GM19239 (cell line): Measurements from ENCODE around the gene MSGN1.

Experiments
- DNase-seq: peaks from one replicate; pipeline ENCODE4 v3.0.0; 2011; ENCODE audit warnings: low spot score; ENCODE audit not compliant: insufficient read length
- FAIRE-seq: peaks from 2 replicates; lab custom pipeline; 2011; peaks lifted over from hg19 to GRCh38; lab: Jason Lieb, UNC

Gene MSGN1

DNA sequence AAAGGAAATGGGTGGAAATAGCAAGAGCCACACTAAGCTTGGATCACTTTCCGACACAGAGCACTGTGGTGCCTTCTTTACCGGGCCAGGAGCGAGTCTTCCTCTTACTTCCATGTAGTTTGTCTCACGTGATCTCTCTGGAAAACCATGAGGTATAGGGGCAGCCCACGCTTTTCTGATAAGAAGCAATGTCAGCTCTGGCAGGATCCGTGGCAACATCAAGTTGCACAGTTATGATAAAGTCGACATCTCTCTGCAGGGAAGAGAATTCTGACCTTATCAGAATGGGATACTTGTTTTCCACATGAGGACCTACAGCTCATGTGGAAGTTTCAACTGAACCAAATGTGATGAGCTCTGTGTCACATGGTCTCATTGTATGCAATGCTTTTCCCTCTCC is 29.5 kb downstream of the MSGN1 start:
- FAIRE-seq (no peak), DNase-seq (no peak)

DNA sequence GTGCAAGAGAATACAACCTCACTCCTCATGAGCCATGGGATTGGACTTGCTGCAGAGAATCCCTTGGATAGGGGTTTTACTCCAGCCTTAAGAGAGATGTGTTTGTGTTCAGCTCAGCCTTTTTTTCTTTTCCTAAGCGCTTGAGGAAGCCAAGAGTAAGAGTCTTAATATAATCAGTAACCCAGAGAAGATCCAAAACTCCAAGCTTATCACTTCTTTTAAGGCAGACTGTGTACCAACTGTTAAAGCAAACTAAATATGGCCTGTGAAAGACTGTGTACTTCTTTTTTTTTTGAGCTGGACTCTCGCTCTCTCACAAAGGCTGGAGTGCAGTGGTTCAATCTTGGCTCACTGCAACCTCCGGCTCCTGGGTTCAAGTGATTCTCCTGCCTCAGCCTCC is 30.4 kb downstream of the MSGN1 start:
- no peak for FAIRE-seq

GRCh38 chr2:17847236-17847635 is 31.0 kb downstream of the MSGN1 start:
- FAIRE-seq (no peak), DNase-seq (no peak)

More for the DNA sequence above, 30.4 kb downstream of the MSGN1 start:
- DNase-seq: no peak

GRCh38 chr2:17849275-17849674 is 33.0 kb downstream of the MSGN1 start:
- no peak for DNase-seq
- no peak for FAIRE-seq

DNA sequence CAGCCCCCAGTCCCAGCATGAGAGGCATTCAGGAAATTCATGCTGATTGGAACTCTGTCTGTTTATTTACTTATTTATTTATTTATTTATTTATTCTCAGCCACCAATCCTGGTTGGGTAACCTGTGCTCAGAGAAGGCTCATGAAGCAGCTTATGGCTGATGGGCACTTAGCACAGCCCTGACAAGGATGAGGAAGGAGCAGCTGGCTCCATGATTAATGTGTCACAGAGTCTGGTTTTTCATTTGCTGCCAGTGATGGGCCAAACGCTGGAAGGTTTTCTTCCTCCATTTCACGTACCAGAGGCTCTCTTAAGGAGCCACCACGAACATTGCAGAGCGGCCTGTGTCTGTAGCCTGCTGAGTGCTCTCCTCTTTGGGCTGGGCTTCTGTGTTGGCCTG is 33.9 kb downstream of the MSGN1 start:
- DNase-seq (no peak), FAIRE-seq (no peak)

- DNase-seq: peak; percentile 47
- FAIRE-seq: peak; percentile 80
These were observed 35.7 kb downstream of the MSGN1 start for GRCh38 chr2:17851731-17852585.

GRCh38 chr2:17853799-17854198 is 37.5 kb downstream of the MSGN1 start:
- no peak for DNase-seq
- FAIRE-seq: no peak

DNA sequence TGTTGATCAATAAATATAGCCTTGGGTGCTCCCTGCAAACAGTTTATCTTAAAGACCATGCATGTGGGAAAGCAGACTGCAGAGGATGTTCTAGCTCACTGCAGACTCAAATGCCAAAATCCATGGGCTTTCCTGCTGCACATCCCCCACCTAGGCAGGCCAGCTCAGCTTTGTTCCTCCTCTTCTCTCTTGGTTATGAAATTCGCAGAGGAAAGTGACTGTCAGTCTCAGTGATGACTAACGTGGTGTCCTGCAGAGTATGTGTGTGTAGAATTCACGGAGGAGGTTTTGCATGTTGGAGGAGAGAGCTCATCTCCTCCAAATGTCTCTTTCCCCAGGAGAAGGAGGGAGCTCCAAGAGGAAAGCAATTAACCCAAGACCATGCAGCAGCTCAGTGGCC is 40.8 kb downstream of the MSGN1 start:
- DNase-seq: no peak
- no peak for FAIRE-seq

DNA sequence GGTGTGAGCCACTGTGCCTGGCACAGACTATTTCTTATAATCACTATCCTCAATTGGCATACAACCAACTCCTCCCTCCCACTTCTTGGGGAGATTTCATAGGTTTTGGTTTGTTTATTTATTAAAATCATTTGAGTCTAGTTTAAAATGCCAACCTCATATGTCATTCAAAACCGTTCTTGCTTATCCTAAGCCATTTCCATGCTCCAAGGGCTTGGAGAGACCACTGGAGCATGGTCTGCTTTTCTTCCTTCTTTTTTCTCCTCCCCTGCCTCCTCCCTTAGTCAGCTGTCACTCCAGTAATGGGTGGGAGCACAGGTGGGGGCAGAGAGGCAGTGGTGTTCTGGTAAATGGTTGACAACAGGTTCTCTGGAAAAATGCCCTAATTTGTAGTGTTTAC is 41.8 kb downstream of the MSGN1 start:
- FAIRE-seq: no peak
- no peak for DNase-seq

- FAIRE-seq: no peak
- DNase-seq: no peak
These were observed 47.3 kb downstream of the MSGN1 start for GRCh38 chr2:17863539-17863938.

DNA sequence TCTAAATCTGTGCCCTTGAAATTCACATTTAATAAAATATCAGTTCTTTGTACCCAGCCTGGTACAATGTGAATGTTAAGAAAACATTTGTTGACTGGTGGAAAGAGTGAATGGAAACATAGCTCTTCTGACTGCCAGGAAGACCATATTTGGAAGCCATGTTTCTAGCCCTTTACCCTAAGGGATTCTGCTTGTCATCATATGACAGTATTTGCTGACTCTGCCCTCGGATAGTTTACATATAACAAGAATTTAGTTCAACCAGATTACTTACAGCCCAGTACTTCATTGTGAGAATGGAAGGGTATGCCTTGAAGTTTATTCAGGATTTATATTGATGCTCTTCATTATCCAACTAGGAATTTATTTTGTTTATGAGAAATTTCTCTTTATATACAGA is 48.4 kb downstream of the MSGN1 start:
- DNase-seq: no peak
- FAIRE-seq: no peak

DNA sequence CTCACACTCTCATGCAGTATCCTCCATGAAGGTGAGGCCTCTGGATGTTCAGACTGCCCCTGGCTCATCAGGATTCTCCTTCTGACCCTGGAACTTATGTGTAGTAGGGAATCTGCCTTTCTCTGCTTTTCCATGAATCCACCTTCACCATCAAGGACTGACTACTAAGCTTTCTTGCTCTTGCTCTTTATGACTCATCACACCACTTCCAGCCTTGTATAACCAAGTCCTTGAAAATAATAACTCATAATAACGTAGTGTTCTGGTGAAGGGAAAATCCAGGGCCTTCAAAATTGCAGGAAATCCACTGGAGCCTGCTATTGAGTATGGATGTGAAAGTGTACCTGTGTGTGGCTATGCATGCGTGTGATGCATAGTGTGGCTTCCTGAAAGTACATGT is 50.9 kb downstream of the MSGN1 start:
- no peak for DNase-seq
- no peak for FAIRE-seq
